ENCODE measurements around the gene SLC7A5.
"Not testable (repeated sequence)": the region's sequence is repeated elsewhere in the genome, so short reads cannot be mapped to it uniquely, and the experiment has no call there.

SLC7A5 gene

GRCh38 chr16:87896176-87896890 is 27.0 kb upstream of the SLC7A5 start:
- peak; percentile 31 for ATAC-seq
- H3K9me3 Mint-ChIP-seq, H3K36me3 Mint-ChIP-seq, H3K4me3 Mint-ChIP-seq: not testable (repeated sequence)
- Mint-ChIP-seq H3K27me3 (peaks cover 22% of the 10 kb centered on the region), H3K4me1 (peaks cover 39% of the 10 kb centered on the region), H3K27ac (peak overlapping the region; percentile 95)

- Mint-ChIP-seq H3K27me3 (peaks cover 20% of the 10 kb centered on the region), H3K27ac (peak overlapping the region; percentile 95), H3K9me3 (no peaks in the 10 kb centered on the region), H3K4me3 (peak overlapping the region; percentile 40), H3K36me3 (no peaks in the 10 kb centered on the region), H3K4me1 (peaks cover 39% of the 10 kb centered on the region)
- peak; percentile 98 for ATAC-seq
These were observed 26.4 kb upstream of the SLC7A5 start for GRCh38 chr16:87895641-87896141.

- not testable (repeated sequence) for ATAC-seq, H3K4me3 Mint-ChIP-seq, H3K9me3 Mint-ChIP-seq, H3K36me3 Mint-ChIP-seq
- Mint-ChIP-seq H3K27me3 (peaks cover 14% of the 10 kb centered on the region), H3K4me1 (peaks cover 39% of the 10 kb centered on the region), H3K27ac (peak overlapping the region; percentile 95)
These were observed 24.7 kb upstream of the SLC7A5 start for GRCh38 chr16:87894005-87894404.

- Mint-ChIP-seq H3K4me3 (no peak overlapping the region), H3K9me3 (peaks cover 3% of the 10 kb centered on the region), H3K4me1 (peaks cover 27% of the 10 kb centered on the region)
These were observed 22.5 kb upstream of the SLC7A5 start for GRCh38 chr16:87891764-87892163.

GRCh38 chr16:87889762-87890161 is 20.5 kb upstream of the SLC7A5 start:
- H3K9me3 Mint-ChIP-seq, H3K4me3 Mint-ChIP-seq, H3K27ac Mint-ChIP-seq, ATAC-seq, H3K36me3 Mint-ChIP-seq: not testable (repeated sequence)
- Mint-ChIP-seq H3K27me3 (peaks cover 16% of the 10 kb centered on the region), H3K4me1 (peaks cover 13% of the 10 kb centered on the region)

More at GRCh38 chr16:87891764-87892163, 22.5 kb upstream of the SLC7A5 start:
- Mint-ChIP-seq H3K27me3 (peaks cover under 1% of the 10 kb centered on the region), H3K36me3 (peaks cover 6% of the 10 kb centered on the region), H3K27ac (no peak overlapping the region)
- no peak for ATAC-seq

GRCh38 chr16:87888346-87888745 is 19.0 kb upstream of the SLC7A5 start:
- not testable (repeated sequence) for H3K4me1 Mint-ChIP-seq, H3K36me3 Mint-ChIP-seq, H3K4me3 Mint-ChIP-seq, H3K27ac Mint-ChIP-seq, ATAC-seq, H3K9me3 Mint-ChIP-seq
- H3K27me3 Mint-ChIP-seq = peaks cover 18% of the 10 kb centered on the region

GRCh38 chr16:87887931-87888330 is 18.6 kb upstream of the SLC7A5 start:
- not testable (repeated sequence) for H3K9me3 Mint-ChIP-seq, H3K27ac Mint-ChIP-seq, H3K4me3 Mint-ChIP-seq, H3K36me3 Mint-ChIP-seq, ATAC-seq, H3K4me1 Mint-ChIP-seq
- H3K27me3 Mint-ChIP-seq = peaks cover 19% of the 10 kb centered on the region

GRCh38 chr16:87885371-87885967 is 16.2 kb upstream of the SLC7A5 start:
- not testable (repeated sequence) for H3K4me1 Mint-ChIP-seq, H3K4me3 Mint-ChIP-seq, ATAC-seq, H3K36me3 Mint-ChIP-seq, H3K27ac Mint-ChIP-seq, H3K9me3 Mint-ChIP-seq
- peaks cover 43% of the 10 kb centered on the region for H3K27me3 Mint-ChIP-seq

- no peaks in the 10 kb centered on the region for H3K9me3 Mint-ChIP-seq
- peaks cover 15% of the 10 kb centered on the region for H3K4me1 Mint-ChIP-seq
- H3K36me3 Mint-ChIP-seq = no peaks in the 10 kb centered on the region
- no peak for ATAC-seq
- H3K27me3 Mint-ChIP-seq = peaks cover 53% of the 10 kb centered on the region
- no peak overlapping the region for H3K27ac Mint-ChIP-seq
- H3K4me3 Mint-ChIP-seq = no peak overlapping the region
These were observed 13.2 kb upstream of the SLC7A5 start for GRCh38 chr16:87882436-87883019.

GRCh38 chr16:87881324-87882200 is 12.3 kb upstream of the SLC7A5 start:
- H3K9me3 Mint-ChIP-seq = no peaks in the 10 kb centered on the region
- no peak overlapping the region for H3K27ac Mint-ChIP-seq
- no peaks in the 10 kb centered on the region for H3K36me3 Mint-ChIP-seq
- no peak overlapping the region for H3K4me3 Mint-ChIP-seq
- peaks cover 20% of the 10 kb centered on the region for H3K4me1 Mint-ChIP-seq
- ATAC-seq = no peak
- H3K27me3 Mint-ChIP-seq = peaks cover 53% of the 10 kb centered on the region

GRCh38 chr16:87880117-87880696 is 10.9 kb upstream of the SLC7A5 start:
- H3K9me3 Mint-ChIP-seq = no peaks in the 10 kb centered on the region

GRCh38 chr16:87879411-87880013 is 10.2 kb upstream of the SLC7A5 start:
- not testable (repeated sequence) for ATAC-seq, H3K27ac Mint-ChIP-seq, H3K36me3 Mint-ChIP-seq, H3K9me3 Mint-ChIP-seq, H3K4me3 Mint-ChIP-seq
- Mint-ChIP-seq H3K27me3 (peaks cover 35% of the 10 kb centered on the region), H3K4me1 (peaks cover 31% of the 10 kb centered on the region)

More at GRCh38 chr16:87880117-87880696, 10.9 kb upstream of the SLC7A5 start:
- no peak overlapping the region for H3K27ac Mint-ChIP-seq
- H3K36me3 Mint-ChIP-seq = no peaks in the 10 kb centered on the region
- H3K27me3 Mint-ChIP-seq = peaks cover 42% of the 10 kb centered on the region
- peaks cover 24% of the 10 kb centered on the region for H3K4me1 Mint-ChIP-seq
- no peak overlapping the region for H3K4me3 Mint-ChIP-seq
- no peak for ATAC-seq

- H3K4me3 Mint-ChIP-seq = no peak overlapping the region
These were observed 9.4 kb upstream of the SLC7A5 start for GRCh38 chr16:87878704-87879103.

GRCh38 chr16:87877942-87878507 is 8.7 kb upstream of the SLC7A5 start:
- no peaks in the 10 kb centered on the region for H3K9me3 Mint-ChIP-seq
- no peak overlapping the region for H3K27ac Mint-ChIP-seq
- no peak overlapping the region for H3K4me3 Mint-ChIP-seq
- H3K27me3 Mint-ChIP-seq = peaks cover 37% of the 10 kb centered on the region
- H3K4me1 Mint-ChIP-seq = peaks cover 36% of the 10 kb centered on the region
- H3K36me3 Mint-ChIP-seq = no peaks in the 10 kb centered on the region
- no peak for ATAC-seq

More at GRCh38 chr16:87878704-87879103, 9.4 kb upstream of the SLC7A5 start:
- Mint-ChIP-seq H3K27me3 (peaks cover 35% of the 10 kb centered on the region), H3K27ac (no peak overlapping the region), H3K36me3 (no peaks in the 10 kb centered on the region), H3K9me3 (no peaks in the 10 kb centered on the region), H3K4me1 (peaks cover 34% of the 10 kb centered on the region)
- ATAC-seq = no peak

Measured in stimulated activated memory B cell treated with anti-CD40 and anti-IgM and Interleukin-4, amounts not matched to agents 10 μg/mL and 1 μg/mL and 100 μg/mL, for 72 hours (primary cell).